ENCODE results near the gene SIL1. TPM values are rescaled to one million over a fixed set of nuclear protein-coding genes. Genes with fewer than 3 reads are reported as not detected.
A peak's percentile ranks its signal among the peaks of the same experiment; 100 is the strongest.

Gene SIL1
- total RNA-seq, 1 experiment from 2014 or later, result 46.5 TPM

- Histone ChIP-seq H3K4me1 (replicated peaks; ENCODE audit: insufficient read depth) (no peaks in the 10 kb centered on the region), H3K79me2 (ENCODE audit: low read depth) (no peaks in the 10 kb centered on the region), H3K4me2 (no peak overlapping the region), H3K27me3 (ENCODE audit: insufficient read depth, low read depth) (no peaks in the 10 kb centered on the region), H3K9me2 (ENCODE audit: insufficient read depth) (no peaks in the 10 kb centered on the region), H2AFZ (no peak overlapping the region), H3K4me3 (no peak overlapping the region), H3K27ac (no peak overlapping the region), H3K36me3 (ENCODE audit: low read depth) (no peaks in the 10 kb centered on the region), H3F3A (ENCODE audit: insufficient read depth, low read depth) (no peaks in the 10 kb centered on the region), H4K20me1 (ENCODE audit: insufficient read depth) (no peaks in the 10 kb centered on the region), H3K9me3 (ENCODE audit: insufficient read depth, low read depth) (no peaks in the 10 kb centered on the region; the same call in 1 of the 2 replicates)
- CTCF ChIA-PET, result no interaction called here
- intact Hi-C loops (cut with micrococcal nuclease; ENCODE audit: unreplicated experiment), result no loop called here
- no TSS peak for BruUV-seq (replicated peaks)
- POLR2A ChIA-PET (ENCODE audit: unreplicated experiment), result no interaction called here
- no peak for DNase-seq
- TF ChIP-seq EZH2 (IDR thresholded peaks at IDR 0.05; ENCODE audit: low read depth) (no peak), CTCF (conservative IDR thresholded peaks at IDR 0.05) (no peak)
Observed at GRCh38 chr5:139212486-139212885, 14.3 kb upstream of the SIL1 start.

- TF ChIP-seq CTCF (conservative IDR thresholded peaks at IDR 0.05) (no peak), EZH2 (IDR thresholded peaks at IDR 0.05; ENCODE audit: low read depth) (no peak)
- Histone ChIP-seq H3K79me2 (ENCODE audit: low read depth) (no peaks in the 10 kb centered on the region), H3K27ac (no peak overlapping the region), H3K4me3 (no peak overlapping the region), H2AFZ (no peak overlapping the region), H3K4me1 (replicated peaks; ENCODE audit: insufficient read depth) (no peaks in the 10 kb centered on the region), H3K9me3 (ENCODE audit: insufficient read depth, low read depth) (no peaks in the 10 kb centered on the region; the same call in 1 of the 2 replicates), H3K27me3 (ENCODE audit: insufficient read depth, low read depth) (no peaks in the 10 kb centered on the region), H3F3A (ENCODE audit: insufficient read depth, low read depth) (no peaks in the 10 kb centered on the region), H3K9me2 (ENCODE audit: insufficient read depth) (no peaks in the 10 kb centered on the region), H4K20me1 (ENCODE audit: insufficient read depth) (no peaks in the 10 kb centered on the region), H3K36me3 (ENCODE audit: low read depth) (no peaks in the 10 kb centered on the region), H3K4me2 (no peak overlapping the region)
- ChIA-PET CTCF (no interaction called here), POLR2A (ENCODE audit: unreplicated experiment) (no interaction called here)
- no TSS peak for BruUV-seq (replicated peaks)
- DNase-seq, result peak in 1 of 2 experiments; percentile 46
- intact Hi-C loops (cut with micrococcal nuclease; ENCODE audit: unreplicated experiment), result no loop called here
Observed at GRCh38 chr5:139210585-139210984, 12.4 kb upstream of the SIL1 start.

GRCh38 chr5:139207297-139208000 lies 9.3 kb upstream of the SIL1 start:
- Histone ChIP-seq H4K20me1 (ENCODE audit: insufficient read depth) (no peaks in the 10 kb centered on the region), H3K4me3 (no peak overlapping the region), H3F3A (ENCODE audit: insufficient read depth, low read depth) (no peaks in the 10 kb centered on the region), H3K27me3 (ENCODE audit: insufficient read depth, low read depth) (no peaks in the 10 kb centered on the region), H3K36me3 (ENCODE audit: low read depth) (no peaks in the 10 kb centered on the region), H2AFZ (no peak overlapping the region), H3K4me2 (no peak overlapping the region), H3K9me3 (ENCODE audit: insufficient read depth, low read depth) (no peaks in the 10 kb centered on the region), H3K27ac (no peak overlapping the region), H3K9me2 (ENCODE audit: insufficient read depth) (no peaks in the 10 kb centered on the region), H3K4me1 (replicated peaks; ENCODE audit: insufficient read depth) (no peaks in the 10 kb centered on the region), H3K79me2 (ENCODE audit: low read depth) (no peaks in the 10 kb centered on the region)
- POLR2A ChIA-PET (ENCODE audit: unreplicated experiment), result interaction anchor here (0.5 kb wide), 1 partner anchor 28 kb away, joined by 3 read pairs; no protein-coding TSS in a partner anchor
- intact Hi-C loops (cut with micrococcal nuclease; ENCODE audit: unreplicated experiment), result no loop called here
- no TSS peak for BruUV-seq (replicated peaks)
- CTCF ChIA-PET, result no interaction called here
- TF ChIP-seq CTCF (conservative IDR thresholded peaks at IDR 0.05) (no peak), EZH2 (IDR thresholded peaks at IDR 0.05; ENCODE audit: low read depth) (no peak)
- no peak for DNase-seq
